NCI-H524 treated with DMSO at 0.1 percent for 48 hours (cell line): ENCODE data around the gene PLAC8L1.
"Not testable (repeated sequence)": the region's sequence is repeated elsewhere in the genome, so short reads cannot be mapped to it uniquely, and the experiment has no call there.

Source experiments
- DNase-seq: peaks from one replicate; lab custom pipeline; 2025; lab: John Stamatoyannopoulos, UW

The PLAC8L1 gene

DNA sequence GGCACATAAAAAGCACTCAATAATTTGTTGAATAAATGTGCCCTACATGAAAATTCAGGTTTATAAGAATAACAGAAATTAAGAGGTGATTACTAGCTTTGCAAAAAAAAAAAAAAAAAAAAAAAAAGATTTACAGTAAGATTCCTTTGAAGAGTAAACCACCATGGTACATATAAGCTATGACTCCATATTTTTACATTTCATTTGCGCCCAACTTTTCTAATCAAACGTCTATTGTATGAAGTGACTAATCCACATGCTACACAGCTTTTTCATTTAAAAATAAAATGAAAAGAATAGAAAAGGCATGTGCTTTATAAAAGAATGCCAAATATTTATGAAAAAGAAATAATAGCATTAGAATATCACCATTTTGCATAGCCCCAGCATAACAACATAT lies at the start of gene PLAC8L1:
TSS of gene PLAC8L1 (minus strand) at position 101 of the 400 bp plus-strand sequence. CDS start 1,266 bp downstream, outside the sequence.
- DNase-seq = no peak

- DNase-seq = no peak
These were observed 46.6 kb upstream of the PLAC8L1 start for GRCh38 chr5:146151970-146152369.

GRCh38 chr5:146137967-146138403 lies 32.6 kb upstream of the PLAC8L1 start:
- DNase-seq = no peak

DNA sequence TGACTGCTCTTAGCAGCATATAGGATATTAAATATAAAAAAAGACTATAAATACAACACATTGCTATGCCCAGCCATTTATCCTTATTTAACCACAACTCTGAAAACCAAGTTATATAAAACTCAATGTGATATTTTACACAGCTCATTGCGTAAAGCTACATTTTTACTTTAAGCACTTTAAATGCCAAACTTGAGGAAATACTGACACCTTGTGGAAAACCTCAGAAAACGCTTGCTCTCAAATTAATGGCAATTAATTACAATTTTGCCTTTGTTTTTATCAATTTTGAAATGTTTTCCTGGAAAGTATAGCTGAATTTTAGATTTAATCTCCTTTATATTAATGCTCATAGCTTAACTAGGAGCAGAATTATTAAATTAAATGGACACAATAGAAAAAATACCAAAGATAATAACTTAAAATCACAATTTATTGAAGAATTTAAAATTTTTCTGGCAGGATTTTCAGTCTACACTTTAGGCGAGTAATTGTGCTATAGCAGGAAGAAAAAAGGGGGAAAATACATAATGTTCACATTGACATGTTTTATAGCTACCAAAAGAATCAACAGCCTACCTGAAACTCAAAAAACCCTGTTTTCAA lies 25.2 kb upstream of the PLAC8L1 start:
- no peak for DNase-seq

DNA sequence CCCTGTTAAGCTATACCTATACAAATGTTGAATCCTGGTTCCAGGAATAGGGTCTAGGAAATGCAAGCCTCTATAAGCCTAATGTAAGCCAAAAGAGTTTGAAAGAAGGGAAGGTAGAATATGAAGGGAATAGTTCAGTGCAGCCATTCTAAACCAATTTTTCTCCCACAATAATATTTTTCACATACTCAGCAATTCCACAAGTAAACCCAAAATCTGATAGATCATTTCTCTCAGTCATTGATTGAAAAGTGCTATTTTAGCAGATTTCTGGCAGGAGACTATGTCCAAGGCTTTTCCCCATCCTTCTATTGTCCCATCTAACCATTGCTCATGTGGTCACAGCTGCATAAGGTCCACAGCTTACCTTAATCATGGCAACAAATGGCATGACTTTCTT lies 20.7 kb upstream of the PLAC8L1 start:
- DNase-seq = no peak

GRCh38 chr5:146124580-146124979 lies 19.2 kb upstream of the PLAC8L1 start:
- DNase-seq = no peak

GRCh38 chr5:146121451-146121850 lies 16.1 kb upstream of the PLAC8L1 start:
- not testable (repeated sequence) for DNase-seq

GRCh38 chr5:146118322-146118721 lies 12.9 kb upstream of the PLAC8L1 start:
- DNase-seq = no peak

DNA sequence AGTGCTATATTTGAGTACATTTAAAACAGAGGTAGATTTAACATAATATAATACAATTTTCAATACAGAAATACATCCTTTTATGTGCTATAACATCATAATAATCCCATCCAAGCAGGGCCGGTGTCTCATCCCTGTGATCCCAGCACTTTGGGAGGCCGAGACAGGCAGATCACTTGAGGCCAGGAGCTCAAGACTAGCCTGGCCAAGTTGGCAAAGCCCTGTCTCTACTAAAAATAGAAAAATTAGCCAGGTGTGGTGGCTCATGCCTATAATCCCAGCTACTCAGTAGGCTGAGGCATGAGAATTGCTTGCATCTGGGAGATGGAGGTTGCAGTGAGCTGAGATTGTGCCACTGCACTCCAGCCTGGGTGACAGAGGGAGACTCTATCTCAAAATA lies 11.8 kb upstream of the PLAC8L1 start:
- not testable (repeated sequence) for DNase-seq

DNA sequence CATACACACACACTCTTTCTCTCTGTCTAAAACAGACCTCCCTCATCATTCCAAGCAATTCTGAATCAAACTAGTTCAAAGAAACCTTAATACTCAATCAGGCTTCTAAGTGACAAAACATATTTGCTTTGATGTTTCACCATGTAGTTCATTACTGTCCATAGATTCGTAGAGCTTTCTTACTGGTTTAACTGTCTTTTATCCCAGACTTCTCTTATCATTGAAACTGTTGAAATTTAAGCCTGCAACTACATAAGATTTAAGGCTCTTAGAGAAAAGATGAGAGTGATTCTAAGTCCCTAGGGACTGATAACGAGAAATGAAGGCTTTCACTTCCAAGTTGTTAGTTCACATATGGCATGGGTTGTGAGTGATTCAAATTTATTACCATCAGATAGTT lies 11.0 kb upstream of the PLAC8L1 start:
- no peak for DNase-seq

GRCh38 chr5:146112476-146112875 lies 7.1 kb upstream of the PLAC8L1 start:
- DNase-seq = no peak

DNA sequence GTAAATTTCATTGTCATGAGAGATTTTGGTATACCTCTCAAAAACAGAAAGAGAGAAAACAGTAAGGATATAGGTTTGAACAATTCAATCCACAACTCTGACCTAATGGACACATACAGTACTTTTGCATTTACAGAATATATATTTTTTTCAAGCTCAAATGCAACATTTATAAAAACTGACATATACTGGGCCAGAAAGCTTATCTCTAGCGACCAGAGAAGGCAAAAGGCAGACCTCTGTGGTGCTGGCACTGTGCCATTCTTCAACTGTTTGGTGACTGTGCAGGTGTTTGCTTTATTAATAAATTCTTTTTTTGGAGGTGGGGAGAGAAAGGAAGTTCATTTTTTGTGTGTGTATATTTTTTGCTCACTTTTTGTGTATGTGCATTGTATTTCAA lies 6.0 kb upstream of the PLAC8L1 start:
- no peak for DNase-seq

DNA sequence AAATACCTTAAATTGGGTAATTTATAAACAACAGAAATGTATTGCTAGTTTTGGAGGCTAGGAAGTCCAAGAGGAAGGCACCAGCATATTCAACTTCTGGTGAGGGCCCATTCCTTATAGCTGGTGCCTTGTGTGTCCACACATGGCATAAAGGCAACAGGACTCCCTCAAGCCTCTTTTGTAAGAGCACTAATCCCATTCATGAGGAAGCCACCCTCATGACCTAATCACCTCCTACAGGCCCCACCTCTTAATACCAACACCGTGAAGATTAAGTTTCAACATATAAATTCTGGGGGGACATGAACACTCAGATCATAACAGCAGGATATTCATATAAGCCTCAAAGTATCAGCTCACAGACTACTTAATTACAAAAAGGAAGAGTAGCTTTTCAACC lies 4.0 kb upstream of the PLAC8L1 start:
- peak; percentile 30 for DNase-seq

DNA sequence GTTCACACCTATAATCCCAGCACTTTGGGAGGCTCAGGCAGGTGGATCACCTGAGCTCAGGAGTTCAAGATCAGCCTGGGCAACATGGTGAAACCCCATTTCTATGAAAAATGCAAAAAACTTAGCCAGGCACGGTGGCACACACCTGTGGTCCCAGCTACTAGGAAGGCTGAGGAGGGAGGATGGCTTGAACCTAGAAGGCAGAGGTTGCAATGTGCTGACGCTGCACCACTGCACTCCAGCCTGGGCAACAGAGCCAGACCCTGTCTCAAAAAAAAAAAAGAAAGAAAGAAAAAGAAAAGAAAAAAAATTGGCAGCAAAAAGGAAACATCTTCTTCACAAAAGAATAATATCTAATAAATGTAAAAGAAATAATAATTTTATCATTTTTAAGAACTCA lies 3.5 kb upstream of the PLAC8L1 start:
- not testable (repeated sequence) for DNase-seq

DNA sequence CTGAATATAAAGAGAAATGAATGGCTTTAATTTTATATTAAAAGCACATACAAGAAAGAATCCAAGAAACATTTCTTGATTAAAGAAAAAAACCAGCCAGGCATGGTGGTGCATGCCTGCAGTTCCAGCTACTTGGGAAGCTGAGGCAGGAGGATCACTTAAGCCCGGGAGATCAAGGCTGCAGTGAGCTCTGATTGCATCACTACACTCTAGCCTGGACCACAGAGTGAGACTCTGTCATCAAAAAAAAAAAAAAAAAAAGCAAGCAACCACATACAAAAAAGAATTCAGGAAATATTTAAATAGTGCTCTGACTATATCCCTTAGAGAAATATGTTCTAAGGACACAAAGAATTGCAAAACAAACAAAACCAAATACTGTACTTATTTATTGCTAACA lies 2.5 kb upstream of the PLAC8L1 start:
- DNase-seq = no peak

DNA sequence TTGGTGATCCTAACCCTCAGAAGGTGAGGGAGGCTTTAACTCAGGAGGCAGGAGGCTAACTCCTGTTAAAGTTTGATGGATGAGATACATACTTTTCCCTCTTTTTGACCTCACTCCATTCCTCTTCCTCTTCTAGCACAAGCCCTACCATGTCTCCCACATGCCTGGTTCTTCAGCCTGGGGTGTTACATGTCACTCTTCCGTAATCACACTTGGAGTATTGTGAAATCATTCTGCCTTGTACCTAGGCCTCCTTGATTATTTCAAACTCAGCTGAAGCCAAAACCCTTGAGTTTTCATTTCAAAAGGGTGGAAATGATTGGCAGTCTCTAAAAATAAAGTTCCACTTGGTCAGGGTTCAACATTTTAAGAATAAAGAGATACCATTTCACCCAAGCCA lies 1.8 kb downstream of the PLAC8L1 start:
- DNase-seq = no peak

DNA sequence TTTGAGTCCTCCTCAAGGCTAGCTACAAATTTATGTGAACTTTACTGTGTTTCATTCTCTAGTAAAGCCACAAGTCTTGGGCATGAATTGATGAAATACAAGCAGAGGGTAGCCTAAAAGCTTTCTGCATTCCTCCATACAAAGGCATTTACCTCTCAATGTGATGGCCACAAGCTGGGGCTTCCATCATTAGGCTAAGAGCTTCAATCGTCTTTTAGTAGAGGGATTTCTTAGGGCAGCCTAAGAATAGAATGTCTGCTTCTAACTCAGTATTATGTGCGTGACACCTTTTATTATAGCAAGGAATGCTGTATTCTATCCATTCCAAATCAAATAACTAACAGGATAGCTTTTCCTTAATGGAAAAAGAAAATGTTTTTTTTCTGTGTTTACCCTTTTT lies 3.7 kb downstream of the PLAC8L1 start:
- no peak for DNase-seq

- no peak for DNase-seq
These were observed 7.3 kb downstream of the PLAC8L1 start for GRCh38 chr5:146098047-146098446.

DNA sequence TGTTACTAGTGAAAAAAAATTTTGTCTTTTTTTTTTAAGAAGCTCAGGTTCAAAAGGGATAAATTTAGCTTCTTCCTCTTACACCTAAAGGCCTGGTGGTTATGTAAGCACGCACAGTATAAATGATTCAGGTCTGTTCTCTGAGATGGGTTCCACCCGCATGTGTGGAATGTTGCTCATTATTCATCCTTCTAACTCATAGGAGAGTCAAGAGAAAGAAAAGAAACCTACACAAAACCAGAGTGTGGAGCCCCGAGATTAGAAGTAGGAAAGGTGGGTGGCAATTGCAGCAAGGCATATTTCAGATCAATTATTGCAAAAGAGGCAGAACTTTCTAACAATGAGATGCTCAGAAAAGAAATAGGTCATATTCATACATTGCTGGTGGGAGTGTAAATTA lies 13.5 kb downstream of the PLAC8L1 start:
- DNase-seq = no peak

DNA sequence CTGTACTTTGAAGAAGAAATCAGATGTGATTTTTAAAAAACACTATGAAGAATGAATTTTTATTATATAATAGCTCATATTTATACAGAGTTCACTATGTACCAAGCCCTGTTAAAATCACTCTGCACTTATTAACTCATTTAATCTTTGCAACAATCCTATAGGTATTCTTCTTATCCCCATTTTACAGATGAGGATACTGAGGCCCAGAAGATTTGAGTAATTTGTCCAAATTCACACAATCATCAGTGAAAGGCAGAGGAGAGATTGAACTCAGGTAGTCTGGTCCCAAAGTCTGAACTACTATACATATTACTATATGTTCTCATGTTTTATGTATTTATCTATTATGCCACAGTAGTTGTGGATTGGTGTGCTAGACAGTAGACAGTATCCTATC lies 16.1 kb downstream of the PLAC8L1 start:
- DNase-seq = no peak

DNA sequence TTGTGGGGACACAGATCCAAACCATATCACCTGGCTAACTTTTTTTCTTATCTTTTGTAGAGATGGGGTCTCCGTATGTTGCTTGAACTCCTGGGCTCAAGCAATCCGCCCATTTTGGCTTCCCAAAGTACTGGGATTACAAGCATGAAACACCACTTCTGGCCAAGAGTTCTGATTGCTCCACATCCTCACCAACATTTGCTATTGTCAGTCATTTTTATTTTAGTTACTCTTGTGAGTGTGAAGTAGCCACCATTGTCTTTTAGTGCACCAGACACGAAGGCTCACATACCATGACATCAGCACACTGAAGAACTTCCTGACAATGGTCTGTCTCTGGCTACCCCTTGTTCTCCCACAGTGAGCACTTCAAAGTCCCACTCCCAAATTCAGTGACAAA lies 17.3 kb downstream of the PLAC8L1 start:
- no peak for DNase-seq

- DNase-seq = no peak
These were observed 21.0 kb downstream of the PLAC8L1 start for GRCh38 chr5:146084376-146084775.

- no peak for DNase-seq
These were observed 22.6 kb downstream of the PLAC8L1 start for GRCh38 chr5:146082798-146083197.

- DNase-seq = peak; percentile 32
These were observed 23.8 kb downstream of the PLAC8L1 start for GRCh38 chr5:146081556-146081955.
